Muscle of leg (tissue), 11 donors: ENCODE data around the gene NUP62. TPM values are rescaled to one million over a fixed set of nuclear protein-coding genes. Genes with fewer than 3 reads are reported as not detected.

Experiments used
- DNase-seq: peaks from one replicate; pipeline ENCODE4 v3.0.0; 2013
- H3K27ac ChIP-seq: one replicate; pipeline ENCODE4 v1.5.1; 2013; ENCODE audit warnings: mild to moderate bottlenecking, low read length, control low read depth
- H3K27me3 ChIP-seq: one replicate; pipeline ENCODE4 v1.6.1; 2013; ENCODE audit warnings: low read length; ENCODE audit not compliant: control insufficient read depth, insufficient read depth
- H3K36me3 ChIP-seq: one replicate; pipeline ENCODE4 v1.6.1; 2013; ENCODE audit warnings: low read length; ENCODE audit not compliant: control insufficient read depth, insufficient read depth
- H3K4me1 ChIP-seq: one replicate; pipeline ENCODE4 v1.6.1; 2013; ENCODE audit warnings: low read length; ENCODE audit not compliant: control insufficient read depth, insufficient read depth
- H3K4me3 ChIP-seq: one replicate; pipeline ENCODE4 v1.5.1; 2013; ENCODE audit warnings: low read length, control low read depth
- H3K9me3 ChIP-seq: replicated peaks from 2 replicates; pipeline ENCODE4 v1.6.1; 2013; ENCODE audit warnings: low read depth, low read length; ENCODE audit not compliant: control insufficient read depth
- WGBS: methylation state at CpG from one replicate; pipeline ENCODE4 v1.1.5; 2013; ENCODE audit warnings: missing lambda C conversion rate; ENCODE audit not compliant: insufficient coverage; 5-methylcytosine and 5-hydroxymethylcytosine counted together
- polyA plus RNA-seq, 8 donors: library from polyadenylated mRNA; unstranded; fragments of 120-200 nt; gene quantifications; one replicate each; pipeline versions ENCODE4 v1.2.1 to v1.2.3, GENCODE V29; 2013; ENCODE audit warnings: inconsistent platforms in 1 of 8, low replicate concordance in 1 of 8; ENCODE audit not compliant: insufficient read length in 8 of 8, insufficient read depth in 1 of 8
- total RNA-seq: library from RNA; stranded (reverse); fragments of 120-200 nt; gene quantifications from one replicate; pipeline ENCODE4 v1.2.4, GENCODE V29; 2013

NUP62 gene
- total and polyA plus RNA-seq, 9 donors: 37.6 to 61.9 (median 51.7) TPM

- Histone ChIP-seq H3K27ac (peak overlapping the region; percentile 97), H3K9me3 (no peaks in the 10 kb centered on the region), H3K4me3 (peak overlapping the region; percentile 40), H3K4me1 (peaks cover 50% of the 10 kb centered on the region), H3K27me3 (no peaks in the 10 kb centered on the region), H3K36me3 (peaks cover 32% of the 10 kb centered on the region)
- 0% methylated on average over 12 of the region's 15 CpGs for WGBS
- no peak for DNase-seq
These were observed 60.3 kb downstream of the NUP62 start for GRCh38 chr19:49869009-49869483.

GRCh38 chr19:49866933-49867782 lies 62.1 kb downstream of the NUP62 start, which contains the start of gene PNKP:
Gene PNKP, minus strand, starts transcription at chr19:49867576. Its CDS starts 372 bp downstream, at chr19:49867204.
- Histone ChIP-seq H3K27me3 (no peaks in the 10 kb centered on the region), H3K4me1 (peaks cover 50% of the 10 kb centered on the region), H3K9me3 (no peaks in the 10 kb centered on the region), H3K36me3 (peaks cover 41% of the 10 kb centered on the region), H3K27ac (peak within 1 kb of the TSS; percentile 97), H3K4me3 (peak within 1 kb of the TSS; percentile 95)
- DNase-seq: peak; percentile 97
- under 1% methylated on average over 63 of the region's 65 CpGs for WGBS

- Histone ChIP-seq H3K4me3 (no peak overlapping the region), H3K36me3 (peaks cover 44% of the 10 kb centered on the region), H3K27ac (no peak overlapping the region), H3K27me3 (no peaks in the 10 kb centered on the region), H3K4me1 (peaks cover 44% of the 10 kb centered on the region), H3K9me3 (no peaks in the 10 kb centered on the region)
- no peak for DNase-seq
- 82% methylated on average over 11 of the region's 13 CpGs for WGBS
These were observed 64.4 kb downstream of the NUP62 start for GRCh38 chr19:49864890-49865289.

- Histone ChIP-seq H3K9me3 (no peaks in the 10 kb centered on the region), H3K4me1 (peaks cover 40% of the 10 kb centered on the region), H3K4me3 (no peak overlapping the region), H3K27ac (no peak overlapping the region), H3K36me3 (peaks cover 52% of the 10 kb centered on the region), H3K27me3 (no peaks in the 10 kb centered on the region)
- DNase-seq: peak; percentile 14
- WGBS: 88% methylated on average over 17 of the region's 17 CpGs
These were observed 65.4 kb downstream of the NUP62 start for GRCh38 chr19:49863935-49864320.

GRCh38 chr19:49863254-49863934 lies 65.9 kb downstream of the NUP62 start:
- DNase-seq: no peak
- H3K4me3 ChIP-seq: no peak overlapping the region
- H3K9me3 ChIP-seq: no peaks in the 10 kb centered on the region
- WGBS: 90% methylated on average over 17 of the region's 24 CpGs
- H3K27me3 ChIP-seq: no peaks in the 10 kb centered on the region
- peaks cover 35% of the 10 kb centered on the region for H3K4me1 ChIP-seq
- peaks cover 57% of the 10 kb centered on the region for H3K36me3 ChIP-seq
- H3K27ac ChIP-seq: no peak overlapping the region

GRCh38 chr19:49862391-49863253 lies 66.7 kb downstream of the NUP62 start:
- H3K4me3 ChIP-seq: no peak overlapping the region
- WGBS: 58% methylated on average over 35 of the region's 49 CpGs
- no peak overlapping the region for H3K27ac ChIP-seq
- peaks cover 29% of the 10 kb centered on the region for H3K4me1 ChIP-seq
- peaks cover 65% of the 10 kb centered on the region for H3K36me3 ChIP-seq
- no peaks in the 10 kb centered on the region for H3K27me3 ChIP-seq
- H3K9me3 ChIP-seq: no peaks in the 10 kb centered on the region
- DNase-seq: no peak

GRCh38 chr19:49861541-49862378 lies 67.5 kb downstream of the NUP62 start:
- Histone ChIP-seq H3K27me3 (no peaks in the 10 kb centered on the region), H3K27ac (no peak overlapping the region), H3K9me3 (no peaks in the 10 kb centered on the region), H3K36me3 (peaks cover 73% of the 10 kb centered on the region), H3K4me3 (no peak overlapping the region), H3K4me1 (peaks cover 25% of the 10 kb centered on the region)
- 75% methylated on average over 38 of the region's 60 CpGs for WGBS
- DNase-seq: peak; percentile 34

GRCh38 chr19:49861107-49861506 lies 68.2 kb downstream of the NUP62 start:
- DNase-seq: peak; percentile 60
- H3K27me3 ChIP-seq: no peaks in the 10 kb centered on the region
- H3K27ac ChIP-seq: no peak overlapping the region
- no peaks in the 10 kb centered on the region for H3K9me3 ChIP-seq
- WGBS: 21% methylated on average over 6 of the region's 13 CpGs
- H3K4me1 ChIP-seq: peaks cover 19% of the 10 kb centered on the region
- peaks cover 80% of the 10 kb centered on the region for H3K36me3 ChIP-seq
- no peak overlapping the region for H3K4me3 ChIP-seq
